ENCODE results near the gene DOC2B.
"Not testable (repeated sequence)": the region's sequence is repeated elsewhere in the genome, so short reads cannot be mapped to it uniquely, and the experiment has no call there.

Gene DOC2B

DNA sequence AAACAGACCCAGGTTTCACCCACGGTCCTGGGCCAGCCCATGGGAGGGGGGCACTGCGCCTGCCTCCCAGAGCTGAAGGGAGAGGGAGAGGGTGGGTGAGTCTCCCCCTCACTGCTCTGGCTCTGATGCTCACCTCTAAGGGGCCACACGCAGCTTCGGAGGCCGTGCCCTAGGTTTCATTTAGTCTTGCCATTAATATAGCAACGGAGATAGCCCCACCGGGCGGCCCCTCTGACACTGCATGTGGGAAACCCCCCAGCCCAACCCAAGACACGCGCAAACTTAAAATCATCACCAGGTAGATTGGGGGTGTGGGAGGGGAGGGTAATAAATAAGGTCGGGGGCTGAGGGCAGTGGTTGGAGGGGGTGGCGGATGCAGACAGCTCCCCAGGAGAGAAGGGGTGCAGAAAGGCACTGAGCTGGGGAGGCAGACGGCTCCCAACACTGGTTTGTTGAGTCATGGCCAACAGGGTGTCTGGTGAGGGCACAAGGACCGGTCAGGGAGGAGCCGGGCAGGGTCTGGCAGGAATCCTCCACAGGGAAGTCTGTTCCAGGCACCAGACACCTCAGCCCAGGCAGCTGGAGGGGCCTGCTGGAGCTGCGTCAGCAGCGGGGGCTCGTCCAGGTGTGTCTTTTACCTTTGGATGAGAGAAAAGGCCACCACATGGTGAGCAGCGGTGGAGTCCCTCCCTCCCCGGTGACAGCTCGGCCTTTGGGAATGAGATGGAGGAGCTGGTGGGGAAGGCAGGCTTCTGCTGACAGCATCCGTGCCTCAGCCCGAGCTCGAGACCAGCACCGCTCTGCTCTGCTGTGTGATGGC, 32.0 kb upstream of the DOC2B start:
- DNase-seq (ENCODE audit: low read depth in 2 of 2): no peak

DNA sequence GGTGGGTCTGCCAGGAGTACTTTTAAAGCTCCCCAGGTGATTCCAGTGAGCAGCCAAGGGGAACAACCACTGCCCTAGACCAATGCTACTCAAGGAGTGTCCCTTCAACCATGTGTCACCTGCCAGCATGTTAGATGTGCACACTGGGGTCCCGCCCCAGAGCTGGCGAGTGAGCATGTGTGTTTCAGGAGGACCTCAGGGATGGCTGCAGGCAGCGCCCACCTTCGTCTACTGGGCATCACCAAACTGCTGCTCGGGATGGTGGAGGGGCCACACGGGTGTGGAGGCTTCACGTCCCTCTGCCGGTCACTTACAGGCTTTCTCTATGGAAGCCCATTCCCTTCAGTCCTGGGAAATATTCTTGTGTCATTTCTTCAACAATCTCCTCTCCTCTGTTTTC, 29.0 kb upstream of the DOC2B start:
- DNase-seq (ENCODE audit: low read depth in 2 of 2): no peak

DNA sequence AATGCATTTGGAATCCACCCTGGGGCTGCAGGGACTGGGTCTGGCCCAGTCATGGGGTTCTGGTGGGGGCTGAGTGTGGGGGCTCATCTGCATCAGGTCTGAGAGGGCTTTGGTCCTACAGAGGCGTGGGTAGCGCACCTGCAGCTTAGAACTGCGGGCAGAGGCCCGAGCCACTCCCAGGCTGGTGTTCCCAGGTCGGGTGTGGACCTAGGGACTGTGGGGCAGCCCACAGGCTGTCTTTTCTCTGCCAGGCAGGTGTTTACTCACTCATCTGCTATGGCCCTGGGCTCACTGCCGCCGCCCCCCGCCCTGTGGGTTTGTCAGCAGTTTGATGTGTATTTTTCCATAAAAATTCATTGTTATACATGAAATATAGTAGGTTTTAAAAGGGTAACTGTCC, 27.0 kb upstream of the DOC2B start:
- no peak for DNase-seq (ENCODE audit: low read depth in 2 of 2)

DNA sequence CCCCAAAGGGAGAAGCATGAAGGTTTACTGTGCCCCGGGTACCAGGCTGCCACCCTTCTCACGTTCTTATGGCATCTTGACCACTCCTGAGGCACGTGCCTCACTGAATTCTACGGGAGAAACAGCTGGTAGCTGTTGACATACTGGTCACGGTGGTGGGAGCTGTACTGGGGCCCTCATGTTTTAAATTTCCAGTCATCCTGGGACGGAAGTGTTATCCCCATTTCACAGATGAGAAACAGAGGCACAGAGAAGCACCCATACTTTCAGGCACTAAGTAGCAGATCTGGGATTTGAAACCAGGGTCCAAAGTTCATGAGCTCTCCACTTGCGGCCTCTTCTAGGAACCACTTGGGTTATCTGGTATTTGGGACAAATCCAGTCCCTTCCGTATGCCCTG, 26.3 kb upstream of the DOC2B start:
- no peak for DNase-seq (ENCODE audit: low read depth in 2 of 2)

DNA sequence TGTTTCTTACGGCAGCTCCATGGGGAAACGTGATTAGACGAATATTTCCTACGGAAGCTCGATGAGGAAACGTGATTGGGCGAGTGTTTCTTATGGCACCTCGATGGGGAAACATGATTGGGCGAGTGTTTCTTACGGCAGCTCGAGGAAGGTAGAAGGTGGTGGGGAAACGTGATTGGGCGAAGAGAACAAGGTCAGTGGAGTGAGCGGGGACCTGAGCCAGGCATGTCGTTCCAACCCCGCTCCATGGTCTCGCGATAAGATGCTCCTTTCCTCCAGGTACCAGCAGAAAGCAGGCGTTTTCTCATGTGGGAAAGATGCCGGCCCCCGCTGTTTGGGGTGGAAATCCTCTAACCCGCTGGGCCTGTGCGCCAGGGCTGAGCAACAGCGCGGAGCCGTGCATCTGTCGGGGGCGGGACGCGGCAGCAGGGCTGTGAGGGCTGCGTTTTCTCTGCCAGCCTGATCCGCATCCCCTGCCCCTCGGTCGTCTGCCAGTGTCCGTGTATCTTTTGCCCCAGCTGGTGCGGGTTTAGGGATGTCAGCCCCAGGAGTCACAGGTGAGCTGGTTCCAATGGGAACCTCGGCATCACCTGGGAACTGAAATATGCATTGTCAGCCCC, 25.6 kb upstream of the DOC2B start:
- no peak for DNase-seq (ENCODE audit: low read depth in 2 of 2)

DNA sequence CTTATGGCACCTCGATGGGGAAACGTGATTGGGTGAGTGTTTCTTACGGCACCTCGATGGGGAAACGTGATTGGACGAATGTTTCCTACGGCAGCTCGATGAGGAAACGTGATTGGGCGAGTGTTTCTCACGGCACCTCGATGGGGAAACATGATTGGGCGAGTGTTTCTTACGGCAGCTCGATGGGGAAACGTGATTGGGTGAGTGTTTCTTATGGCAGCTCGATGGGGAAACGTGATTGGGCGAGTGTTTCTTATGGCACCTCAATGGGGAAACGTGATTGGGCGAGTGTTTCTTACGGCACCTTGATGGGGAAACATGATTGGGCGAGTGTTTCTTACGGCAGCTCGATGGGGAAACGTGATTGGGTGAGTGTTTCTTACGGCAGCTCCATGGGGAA, 25.0 kb upstream of the DOC2B start:
- DNase-seq (ENCODE audit: low read depth in 2 of 2): not testable (repeated sequence)

DNA sequence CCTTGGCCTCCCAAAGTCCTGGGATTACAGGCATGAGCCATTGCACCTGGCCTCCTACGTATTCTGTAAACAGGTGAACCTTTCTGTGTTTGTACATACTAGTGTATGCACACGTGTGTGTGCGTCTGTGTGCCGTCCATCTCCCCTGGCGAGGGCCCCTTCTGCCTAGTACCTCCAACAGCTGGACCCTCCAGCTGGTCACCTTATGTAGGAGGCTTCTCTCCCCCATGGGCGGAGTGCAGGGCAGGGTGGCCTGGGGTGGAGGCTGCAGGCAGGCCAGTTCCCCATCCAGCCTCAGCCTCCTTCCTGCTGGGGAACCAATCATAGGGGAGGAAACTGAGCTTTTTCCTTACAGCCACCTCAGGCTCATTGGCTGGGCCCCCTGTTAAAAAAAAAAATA, 24.4 kb upstream of the DOC2B start:
- DNase-seq (ENCODE audit: low read depth in 2 of 2): no peak

DNA sequence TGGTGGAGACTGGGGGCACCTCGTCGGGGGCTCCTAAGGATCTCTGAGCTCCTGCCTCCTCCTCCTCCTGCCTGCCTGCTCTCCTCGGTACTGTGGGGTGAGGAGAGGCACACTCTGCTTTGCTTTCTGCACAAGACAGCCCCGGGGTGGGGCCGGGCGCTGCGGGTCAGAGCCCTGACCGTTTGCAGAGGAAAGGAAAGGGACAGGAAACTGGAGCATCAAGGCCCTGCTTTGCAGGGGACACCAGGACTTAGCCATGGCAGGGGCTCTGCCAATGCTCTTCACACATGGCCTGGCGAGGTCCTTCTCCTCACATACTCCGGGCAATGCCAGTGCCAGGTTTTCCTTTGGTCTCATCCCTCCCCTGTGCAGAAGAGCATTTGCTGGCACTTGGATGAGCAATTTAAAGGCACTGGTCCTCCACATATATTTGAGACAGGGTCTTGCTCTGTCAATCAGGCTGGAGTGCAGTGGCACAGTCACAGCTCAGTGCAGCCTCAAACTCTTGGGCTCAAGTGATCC, 23.8 kb upstream of the DOC2B start:
- no peak for DNase-seq (ENCODE audit: low read depth in 2 of 2)

DNA sequence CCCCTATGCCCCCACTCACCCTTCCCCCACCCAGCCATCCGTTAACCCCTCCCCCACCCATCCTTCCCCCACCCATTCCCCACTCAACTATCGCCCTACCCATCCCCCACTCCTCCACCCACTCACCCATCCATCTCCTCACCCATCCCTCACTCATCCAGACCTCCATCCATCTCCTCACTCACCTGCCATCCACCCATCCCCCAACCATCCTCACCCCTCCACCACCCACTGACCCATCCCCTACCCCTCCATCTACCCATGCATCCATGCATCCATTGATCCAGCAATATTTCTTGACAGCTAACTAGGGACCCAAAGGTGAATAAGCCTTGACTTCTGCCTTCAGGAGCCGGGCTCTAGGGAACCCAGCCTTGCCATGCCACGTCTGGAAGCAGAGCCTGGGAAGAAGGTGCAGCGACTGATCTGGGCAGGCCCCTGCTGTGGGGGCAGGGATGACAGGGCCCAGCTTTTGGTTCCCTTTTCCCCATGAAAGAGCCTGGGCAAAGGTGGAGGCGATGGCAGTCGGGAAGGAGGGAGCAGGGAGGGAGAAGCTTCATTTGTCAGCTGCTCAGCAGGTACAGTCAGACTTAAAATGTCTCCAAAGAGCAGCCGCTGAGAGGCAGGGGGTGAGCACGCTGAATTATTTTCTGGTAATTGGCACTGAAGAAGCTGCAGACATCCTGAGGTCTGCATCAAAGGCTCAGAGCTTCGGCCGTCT, 23.1 kb upstream of the DOC2B start:
- DNase-seq (ENCODE audit: low read depth in 2 of 2): no peak

DNA sequence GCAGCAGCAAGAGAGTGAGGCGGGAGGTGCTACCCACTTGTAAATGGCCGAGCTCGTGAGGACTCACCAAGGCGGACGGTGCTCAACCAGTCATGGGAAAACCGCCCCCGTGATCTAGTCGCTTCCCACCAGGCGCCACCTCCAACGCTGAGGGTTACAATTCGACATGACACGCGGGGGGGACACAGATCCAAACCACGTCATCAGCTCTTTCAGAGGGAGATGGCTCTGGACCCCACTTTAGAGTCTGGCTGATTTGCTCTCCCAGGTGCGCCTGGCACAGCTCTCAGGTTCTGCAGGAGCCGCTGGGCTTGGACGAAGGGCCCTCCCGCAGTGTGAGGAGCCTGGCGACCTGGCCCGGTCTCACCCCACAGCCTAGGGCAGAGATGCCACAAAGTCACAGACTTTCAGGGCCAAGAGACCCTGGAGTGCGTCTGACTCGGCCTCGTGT, 21.1 kb upstream of the DOC2B start:
- DNase-seq (ENCODE audit: low read depth in 2 of 2): no peak

DNA sequence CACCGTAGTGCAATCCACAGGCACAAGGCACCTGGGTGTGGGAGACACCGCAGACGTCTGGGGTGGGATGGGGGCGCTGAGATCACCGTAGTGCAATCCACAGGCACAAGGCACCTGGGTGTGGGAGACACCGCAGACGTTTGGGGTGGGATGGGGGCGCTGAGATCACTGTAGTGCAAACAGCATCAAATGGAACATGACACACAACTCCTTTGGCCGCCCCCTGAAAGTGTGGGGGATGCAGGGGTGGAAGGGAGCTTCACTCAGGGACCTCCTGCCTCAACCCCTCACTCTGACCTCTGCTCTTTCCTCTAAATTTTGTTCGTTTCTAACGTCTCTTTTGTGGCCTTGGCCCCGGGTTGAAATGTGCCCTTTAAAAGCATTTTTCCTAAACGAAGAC, 20.3 kb upstream of the DOC2B start:
- not testable (repeated sequence) for DNase-seq (ENCODE audit: low read depth in 2 of 2)

DNA sequence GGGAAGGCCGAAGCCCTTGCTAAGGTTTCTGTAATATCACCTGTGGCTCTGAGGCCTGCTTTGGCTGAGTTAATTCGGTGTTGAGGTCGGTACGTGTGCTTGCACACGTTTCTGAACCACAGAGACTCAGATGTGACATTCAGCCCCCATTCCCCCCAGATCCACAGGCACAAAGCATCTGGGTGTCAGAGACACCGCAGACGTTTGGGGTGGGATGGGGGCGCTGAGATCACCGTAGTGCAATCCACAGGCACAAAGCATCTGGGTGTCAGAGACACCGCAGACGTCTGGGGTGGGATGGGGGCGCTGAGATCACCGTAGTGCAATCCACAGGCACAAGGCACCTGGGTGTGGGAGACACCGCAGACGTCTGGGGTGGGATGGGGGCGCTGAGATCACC, 19.8 kb upstream of the DOC2B start:
- not testable (repeated sequence) for DNase-seq (ENCODE audit: low read depth in 2 of 2)

DNA sequence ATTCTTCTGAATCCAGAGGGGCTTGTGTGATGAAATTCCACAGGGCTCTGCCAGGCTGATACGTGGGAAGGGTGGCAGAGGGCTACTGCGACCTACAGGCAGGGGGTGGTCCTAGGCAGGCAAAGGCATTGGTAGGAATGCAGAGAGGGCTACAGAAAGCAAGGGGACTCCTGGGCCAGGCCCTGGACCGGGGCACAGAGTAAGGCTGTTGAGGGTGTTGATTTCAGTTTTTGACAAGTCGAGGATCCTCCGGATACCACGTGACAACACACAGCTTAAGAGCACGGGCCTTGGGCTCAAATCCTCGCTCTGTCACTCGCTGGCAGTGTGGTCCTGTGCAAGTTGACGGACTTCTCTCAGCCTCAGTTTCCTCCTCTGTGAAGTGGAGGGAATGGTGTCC, 19.1 kb upstream of the DOC2B start:
- DNase-seq (ENCODE audit: low read depth in 2 of 2): no peak

DNA sequence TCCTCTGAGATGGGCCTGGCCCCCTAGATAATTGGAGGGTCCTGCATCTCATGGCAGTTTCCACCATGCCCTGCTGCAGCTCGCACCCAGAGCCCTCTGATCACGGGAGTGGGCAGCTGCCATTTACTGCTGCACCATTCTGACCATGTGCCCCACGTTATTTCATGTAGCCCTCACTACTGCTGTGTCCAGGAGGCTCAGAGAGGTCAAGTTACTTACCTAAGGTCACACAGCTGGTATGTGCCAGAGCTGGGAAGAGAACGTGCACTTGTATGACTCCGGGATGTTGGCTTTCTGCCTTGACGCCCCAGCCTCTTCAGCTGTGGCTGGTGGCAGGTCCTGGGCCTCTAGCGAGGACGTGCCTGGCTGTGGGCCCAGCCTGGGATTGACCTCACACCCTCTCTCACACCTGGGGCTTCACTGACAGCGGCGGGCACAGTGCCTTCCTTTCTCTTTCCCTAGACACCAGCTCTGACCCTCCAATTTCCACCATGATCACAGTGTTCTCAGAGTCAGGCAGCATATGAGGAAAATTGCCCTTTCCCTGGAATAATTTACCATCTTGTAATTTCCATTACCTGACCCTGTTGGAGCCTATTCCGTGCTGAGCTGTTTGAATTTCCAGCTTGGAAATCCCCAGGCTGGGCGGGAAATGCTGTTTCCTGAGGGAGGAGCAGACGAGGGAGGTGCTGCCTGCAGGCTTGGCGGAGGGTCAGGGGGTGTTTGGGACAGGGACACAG, 18.5 kb upstream of the DOC2B start:
- DNase-seq (ENCODE audit: low read depth in 2 of 2): no peak

DNA sequence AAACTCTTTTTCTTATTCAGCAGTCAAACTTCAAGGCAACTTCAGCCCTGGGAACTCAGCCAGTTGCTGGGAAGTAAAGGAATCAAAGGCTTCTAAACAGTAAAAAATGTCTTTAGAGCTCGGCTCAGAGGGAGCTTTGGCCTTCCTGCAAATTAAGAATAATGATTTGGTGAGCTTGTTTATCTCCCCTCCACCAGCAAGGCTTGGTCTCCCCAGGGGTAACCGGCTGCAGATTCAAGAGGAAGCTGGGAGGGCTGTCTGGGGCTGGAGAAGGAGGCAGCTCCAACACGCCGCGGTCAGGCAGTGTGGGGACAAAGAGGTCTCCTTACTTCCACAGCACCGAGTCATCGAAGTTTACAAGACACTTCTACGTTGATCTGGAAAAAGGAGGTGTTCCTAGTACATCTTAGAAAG, 17.7 kb upstream of the DOC2B start:
- DNase-seq (ENCODE audit: low read depth in 2 of 2): no peak

DNA sequence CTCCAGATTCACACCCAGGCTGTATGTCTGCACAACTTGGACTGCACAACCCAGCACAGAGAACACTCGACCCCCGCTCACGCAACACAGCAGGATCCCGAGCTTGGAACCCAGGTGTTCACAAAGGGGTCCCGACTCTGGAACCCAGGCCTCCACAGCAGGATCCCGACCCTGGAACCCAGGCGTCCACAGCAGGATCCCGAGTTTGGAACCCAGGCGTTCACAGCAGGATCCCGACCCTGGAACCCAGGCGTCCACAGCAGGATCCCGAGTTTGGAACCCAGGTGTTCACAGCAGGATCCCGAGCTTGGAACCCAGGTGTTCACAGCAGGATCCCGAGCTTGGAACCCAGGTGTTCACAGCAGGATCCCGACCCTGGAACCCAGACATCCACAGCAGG, 16.8 kb upstream of the DOC2B start:
- DNase-seq (ENCODE audit: low read depth in 2 of 2): not testable (repeated sequence)

DNA sequence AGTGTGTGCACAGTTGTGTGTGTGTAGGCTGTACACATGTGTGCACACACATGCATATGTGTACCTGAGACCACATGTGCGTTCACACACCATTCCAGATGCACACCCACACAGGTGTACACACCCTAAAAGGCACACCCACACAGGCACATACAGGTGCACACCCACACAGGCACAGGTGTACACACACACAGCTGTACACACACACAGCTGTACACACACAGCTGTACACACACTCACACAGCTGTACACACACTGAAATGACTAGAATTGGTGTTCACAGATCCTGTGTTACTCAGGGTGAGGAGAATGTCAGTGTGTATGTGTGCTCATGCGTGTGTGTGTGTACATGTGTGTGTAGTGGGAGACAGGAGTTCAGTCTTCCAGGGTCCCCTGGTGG, 15.9 kb upstream of the DOC2B start:
- DNase-seq (ENCODE audit: low read depth in 2 of 2): no peak

DNA sequence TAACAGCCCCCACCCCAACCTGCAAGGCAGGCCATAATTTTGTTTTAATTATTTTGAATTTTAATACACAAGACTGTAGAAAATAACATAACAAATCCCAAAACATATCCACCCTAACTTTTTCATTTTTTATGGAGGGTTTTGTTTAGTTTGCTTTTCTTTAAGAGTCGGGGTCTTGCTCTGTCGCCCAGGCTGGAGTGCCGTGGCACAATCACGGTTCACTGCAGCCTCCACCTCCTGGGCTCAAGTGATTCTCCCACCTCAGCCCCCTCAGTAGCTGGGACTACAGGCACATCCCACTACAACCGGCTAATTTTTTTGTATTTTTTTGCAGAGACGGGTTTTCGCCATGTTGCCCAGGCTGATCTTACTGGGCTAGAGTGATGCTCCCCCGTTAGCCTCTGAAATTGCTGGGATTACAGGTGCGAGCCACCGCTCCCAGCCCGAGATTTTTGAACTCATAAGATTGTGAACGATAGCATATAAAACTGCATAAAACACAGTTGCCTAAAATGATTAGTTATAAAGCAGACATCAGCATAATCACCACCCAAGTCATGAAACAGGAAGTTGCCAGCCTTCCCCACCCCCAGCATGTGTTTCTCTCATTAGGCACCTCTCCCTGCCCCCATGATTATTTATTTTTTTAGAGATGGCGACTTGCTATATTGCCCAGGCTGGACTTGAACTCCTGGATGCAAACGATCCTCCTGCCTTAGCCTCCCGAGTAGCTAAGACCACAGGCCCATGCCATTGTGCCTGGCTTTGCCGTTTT, 13.6 kb upstream of the DOC2B start:
- DNase-seq (ENCODE audit: low read depth in 2 of 2): no peak

DNA sequence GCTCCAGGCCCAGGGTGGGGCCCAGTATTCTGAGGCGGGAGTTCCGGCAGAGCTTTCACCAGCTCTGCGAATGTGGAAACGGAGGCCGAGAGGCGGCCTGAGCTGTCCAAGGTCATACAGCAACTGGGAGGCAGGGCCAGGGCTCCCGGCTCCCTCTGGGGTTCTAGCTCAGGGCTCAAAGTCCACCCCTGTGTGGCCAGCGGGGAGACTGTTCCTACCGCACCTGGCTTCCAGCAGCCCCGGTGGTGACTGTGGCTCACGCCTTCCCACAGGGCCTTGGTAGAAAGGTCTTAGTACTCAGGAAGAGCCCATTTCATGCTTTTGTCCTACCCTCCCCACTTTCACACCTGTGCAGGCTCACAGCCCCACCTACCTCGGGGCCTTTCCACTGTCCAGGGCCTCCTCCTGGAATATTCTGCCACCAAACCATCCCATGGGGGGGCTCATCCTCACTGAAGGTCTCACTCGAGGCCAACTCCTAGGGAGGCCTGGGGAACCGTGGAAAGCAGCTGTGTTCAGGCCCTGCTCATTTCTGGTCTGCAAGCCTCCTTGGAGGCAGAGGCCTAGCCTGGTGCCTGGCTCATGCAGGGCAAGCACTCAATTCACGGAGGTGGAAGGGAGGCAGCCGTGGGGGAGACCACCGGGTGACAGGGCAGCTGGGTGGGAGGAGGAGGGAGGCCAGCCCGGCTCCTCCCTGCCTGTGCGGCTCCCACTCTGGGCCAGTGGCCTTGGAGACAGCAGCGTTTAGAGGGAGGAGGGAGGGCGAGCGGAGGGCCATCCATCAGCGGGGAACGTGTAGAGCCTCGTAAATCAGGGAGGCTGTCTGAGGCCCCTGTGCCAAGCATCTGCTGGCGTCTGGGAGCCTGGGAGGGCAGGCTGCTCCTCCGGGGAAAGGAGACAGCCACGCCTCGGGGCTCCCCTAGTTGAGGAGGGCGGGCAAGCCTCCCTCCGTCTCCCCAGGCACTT, 12.7 kb upstream of the DOC2B start:
- no peak for DNase-seq (ENCODE audit: low read depth in 2 of 2)

DNA sequence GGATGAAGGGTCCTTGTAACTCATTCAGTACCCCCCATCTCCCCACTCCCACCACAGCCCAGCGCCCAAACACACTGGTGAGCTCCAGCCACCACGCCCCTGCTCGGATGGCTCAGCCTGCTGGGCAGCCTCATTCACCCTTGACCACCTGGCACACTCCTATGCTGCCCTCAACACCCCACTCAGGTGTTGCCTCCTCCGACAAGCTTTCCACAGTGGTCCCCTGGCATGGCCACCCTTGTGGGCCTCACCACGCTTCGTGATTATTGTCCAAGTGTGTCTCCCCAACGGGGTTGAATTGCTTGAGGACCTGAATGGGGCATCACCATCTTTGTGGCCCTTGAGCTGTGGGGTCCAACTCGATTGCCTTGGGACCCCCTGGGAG, 12.0 kb upstream of the DOC2B start:
- no peak for DNase-seq (ENCODE audit: low read depth in 2 of 2)
